Mesendoderm (in vitro differentiated cells): ENCODE data around the gene BFSP2.

Source experiments
- DNase-seq: peaks from one replicate; pipeline ENCODE4 v3.0.0; 2013
- H2AK5ac ChIP-seq: 2 replicates; pipeline ENCODE4 v1.6.1; 2013; ENCODE audit warnings: low read length, inconsistent platforms
- H2BK120ac ChIP-seq: 2 replicates; pipeline ENCODE4 v1.6.1; 2013; ENCODE audit warnings: low read depth, mild to moderate bottlenecking, low read length, moderate library complexity, mixed read lengths
- H2BK15ac ChIP-seq: replicated peaks from 2 replicates; pipeline ENCODE4 v1.6.1; 2013; ENCODE audit warnings: low read depth, mild to moderate bottlenecking, moderate library complexity
- H2BK5ac ChIP-seq: 2 replicates; pipeline ENCODE4 v1.6.1; 2013; ENCODE audit warnings: low read length, inconsistent platforms
- H3K18ac ChIP-seq: 2 replicates; pipeline ENCODE4 v1.6.1; 2013; ENCODE audit warnings: mild to moderate bottlenecking, low read length, mixed read lengths
- H3K23ac ChIP-seq: one replicate; pipeline ENCODE4 v1.6.1; 2013; ENCODE audit warnings: low read length
- H3K27ac ChIP-seq: 2 replicates; pipeline ENCODE4 v1.5.1; 2013; ENCODE audit warnings: low read depth, mild to moderate bottlenecking, inconsistent platforms, low read length, moderate library complexity
- H3K27me3 ChIP-seq: 2 replicates; pipeline ENCODE4 v1.6.1; 2013; ENCODE audit warnings: low read length, control low read depth, mild to moderate bottlenecking, inconsistent platforms; ENCODE audit not compliant: insufficient read depth, poor library complexity
- H3K36me3 ChIP-seq: 2 replicates; pipeline ENCODE4 v1.6.1; 2013; ENCODE audit warnings: low read length, inconsistent platforms; ENCODE audit not compliant: control insufficient read depth, insufficient read depth
- H3K4ac ChIP-seq: one replicate; pipeline ENCODE4 v1.6.1; 2013; ENCODE audit warnings: low read depth, mild to moderate bottlenecking, low read length, moderate library complexity
- H3K4me1 ChIP-seq: 2 replicates; pipeline ENCODE4 v1.6.1; 2013; ENCODE audit warnings: low read depth, low read length, inconsistent platforms; ENCODE audit not compliant: control insufficient read depth
- H3K4me2 ChIP-seq: 2 replicates; pipeline ENCODE4 v1.6.1; 2013; ENCODE audit warnings: low read length
- H3K4me3 ChIP-seq: 2 replicates; pipeline ENCODE4 v1.5.1; 2013; ENCODE audit warnings: mild to moderate bottlenecking, low read length
- H3K56ac ChIP-seq: one replicate; pipeline ENCODE4 v1.6.1; 2013; ENCODE audit warnings: low read length
- H3K79me1 ChIP-seq: 2 replicates; pipeline ENCODE4 v1.6.1; 2013; ENCODE audit warnings: low read length, inconsistent platforms
- H3K79me2 ChIP-seq: 2 replicates; pipeline ENCODE4 v1.6.1; 2013; ENCODE audit warnings: mild to moderate bottlenecking, low read length; ENCODE audit not compliant: control insufficient read depth, insufficient read depth
- H3K9ac ChIP-seq: 2 replicates; pipeline ENCODE4 v1.6.1; 2013; ENCODE audit warnings: low read length, inconsistent platforms
- H4K5ac ChIP-seq: one replicate; pipeline ENCODE4 v1.6.1; 2013; ENCODE audit warnings: low read length
- H4K8ac ChIP-seq: one replicate; pipeline ENCODE4 v1.6.1; 2013; ENCODE audit warnings: low read depth, mild to moderate bottlenecking, control low read depth, low read length, moderate library complexity
- WGBS: extraction: QIAGEN DNeasy Blood & Tissue Kit; methylation state at CpG from one replicate; pipeline ENCODE4 v1.1.7; 2013; ENCODE audit warnings: low lambda C conversion rate, missing lambda C conversion rate; ENCODE audit not compliant: insufficient coverage; ENCODE audit errors: extremely low coverage; 5-methylcytosine and 5-hydroxymethylcytosine counted together

Gene BFSP2

DNA sequence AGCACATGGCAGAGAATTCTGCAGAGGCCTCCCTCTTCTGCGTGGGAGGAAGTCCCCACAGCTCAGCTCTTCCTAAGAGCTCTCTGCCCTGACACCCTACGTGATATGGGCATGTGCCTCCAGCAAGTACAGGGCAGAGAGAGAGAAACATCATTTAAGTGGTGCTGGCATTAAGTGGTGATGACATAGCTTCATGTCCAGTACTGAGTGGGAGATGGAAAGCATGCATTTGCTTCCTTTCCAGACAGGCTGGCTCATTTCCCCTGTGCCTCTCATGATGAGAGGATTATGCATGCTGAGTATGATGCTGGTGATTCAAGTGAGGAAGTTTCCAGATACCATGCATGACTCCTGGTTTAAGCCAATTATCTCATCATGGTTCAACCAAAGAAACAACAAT lies 26.9 kb downstream of the BFSP2 start:
- Histone ChIP-seq H3K36me3 (no peaks in the 10 kb centered on the region), H4K5ac (no peak overlapping the region), H2AK5ac (no peak overlapping the region), H4K8ac (no peak overlapping the region), H3K27ac (no peak overlapping the region), H3K4me2 (no peak overlapping the region), H3K23ac (no peak overlapping the region), H2BK15ac (no peak overlapping the region), H2BK5ac (no peak overlapping the region), H3K79me2 (no peaks in the 10 kb centered on the region), H3K79me1 (no peaks in the 10 kb centered on the region), H3K4me3 (no peak overlapping the region), H2BK120ac (no peak overlapping the region), H3K27me3 (no peaks in the 10 kb centered on the region), H3K4ac (no peak overlapping the region), H3K56ac (no peak overlapping the region), H3K4me1 (no peaks in the 10 kb centered on the region), H3K9ac (no peak overlapping the region), H3K18ac (no peak overlapping the region)
- no peak for DNase-seq
- no CpG with 5 or more reads among the region's 2 CpGs for WGBS

DNA sequence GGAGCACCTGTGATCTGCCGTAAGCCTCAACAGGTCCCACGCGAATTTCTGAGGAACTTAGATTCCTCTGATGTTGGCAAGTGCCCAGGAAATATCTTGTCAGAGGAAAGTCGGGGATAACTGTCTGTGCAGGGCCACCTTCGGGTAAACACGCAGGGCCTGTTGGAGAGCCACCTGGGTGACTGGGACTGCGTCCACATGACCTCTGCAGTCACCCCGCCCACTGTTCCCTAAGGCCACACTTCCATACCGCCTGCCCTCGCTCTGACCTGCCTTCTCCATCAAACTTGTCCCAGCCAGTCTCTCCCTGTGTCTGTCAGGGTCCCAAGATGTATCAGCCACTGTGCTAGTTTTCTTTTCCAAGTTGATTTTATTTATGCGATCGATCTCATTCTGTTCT lies 28.7 kb downstream of the BFSP2 start:
- Histone ChIP-seq H3K36me3 (no peaks in the 10 kb centered on the region), H4K8ac (no peak overlapping the region), H4K5ac (no peak overlapping the region), H3K4me2 (no peak overlapping the region), H3K79me2 (no peaks in the 10 kb centered on the region), H3K4ac (no peak overlapping the region), H2BK5ac (no peak overlapping the region), H3K56ac (no peak overlapping the region), H3K23ac (no peak overlapping the region), H2BK15ac (no peak overlapping the region), H2AK5ac (no peak overlapping the region), H3K9ac (no peak overlapping the region), H3K18ac (no peak overlapping the region), H3K79me1 (no peaks in the 10 kb centered on the region), H3K4me1 (no peaks in the 10 kb centered on the region), H3K4me3 (no peak overlapping the region), H3K27ac (no peak overlapping the region), H3K27me3 (no peaks in the 10 kb centered on the region), H2BK120ac (no peak overlapping the region)
- DNase-seq = no peak
- WGBS = no CpG with 5 or more reads among the region's 12 CpGs

- no peak overlapping the region for H2BK120ac ChIP-seq
- no peak overlapping the region for H3K4ac ChIP-seq
- H4K8ac ChIP-seq = no peak overlapping the region
- H3K36me3 ChIP-seq = no peaks in the 10 kb centered on the region
- no peak overlapping the region for H3K23ac ChIP-seq
- H3K4me1 ChIP-seq = no peaks in the 10 kb centered on the region
- H2BK15ac ChIP-seq = no peak overlapping the region
- H3K56ac ChIP-seq = no peak overlapping the region
- DNase-seq = no peak
- H2BK5ac ChIP-seq = no peak overlapping the region
- no peaks in the 10 kb centered on the region for H3K79me1 ChIP-seq
- no peak overlapping the region for H3K27ac ChIP-seq
- no peak overlapping the region for H3K9ac ChIP-seq
- H3K4me3 ChIP-seq = no peak overlapping the region
- no peaks in the 10 kb centered on the region for H3K27me3 ChIP-seq
- H4K5ac ChIP-seq = no peak overlapping the region
- H3K4me2 ChIP-seq = no peak overlapping the region
- no peak overlapping the region for H3K18ac ChIP-seq
- no peak overlapping the region for H2AK5ac ChIP-seq
- H3K79me2 ChIP-seq = no peaks in the 10 kb centered on the region
Measured at GRCh38 chr3:133429063-133429462, 29.2 kb downstream of the BFSP2 start.

GRCh38 chr3:133439563-133439962 lies 39.7 kb downstream of the BFSP2 start:
- Histone ChIP-seq H4K8ac (no peak overlapping the region), H3K4me1 (no peaks in the 10 kb centered on the region), H2BK5ac (no peak overlapping the region), H4K5ac (no peak overlapping the region), H3K27ac (no peak overlapping the region), H3K79me2 (no peaks in the 10 kb centered on the region), H3K23ac (no peak overlapping the region), H3K4me2 (no peak overlapping the region), H3K4me3 (no peak overlapping the region), H3K4ac (no peak overlapping the region), H2BK120ac (no peak overlapping the region), H3K9ac (no peak overlapping the region), H3K79me1 (no peaks in the 10 kb centered on the region), H3K56ac (no peak overlapping the region), H2BK15ac (no peak overlapping the region), H3K27me3 (no peaks in the 10 kb centered on the region), H3K36me3 (no peaks in the 10 kb centered on the region), H3K18ac (no peak overlapping the region), H2AK5ac (no peak overlapping the region)
- no CpG with 5 or more reads among the region's 2 CpGs for WGBS
- no peak for DNase-seq

GRCh38 chr3:133440652-133441051 lies 40.8 kb downstream of the BFSP2 start:
- no peak overlapping the region for H4K5ac ChIP-seq
- H3K4me3 ChIP-seq = no peak overlapping the region
- no peak overlapping the region for H3K18ac ChIP-seq
- H3K27me3 ChIP-seq = no peaks in the 10 kb centered on the region
- H3K23ac ChIP-seq = no peak overlapping the region
- H3K4ac ChIP-seq = no peak overlapping the region
- no peak overlapping the region for H3K9ac ChIP-seq
- no peak overlapping the region for H2AK5ac ChIP-seq
- no CpG with 5 or more reads among the region's 2 CpGs for WGBS
- no peaks in the 10 kb centered on the region for H3K36me3 ChIP-seq
- DNase-seq = no peak
- no peaks in the 10 kb centered on the region for H3K4me1 ChIP-seq
- no peak overlapping the region for H2BK15ac ChIP-seq
- no peak overlapping the region for H3K56ac ChIP-seq
- no peaks in the 10 kb centered on the region for H3K79me1 ChIP-seq
- no peaks in the 10 kb centered on the region for H3K79me2 ChIP-seq
- no peak overlapping the region for H2BK120ac ChIP-seq
- no peak overlapping the region for H3K4me2 ChIP-seq
- H2BK5ac ChIP-seq = no peak overlapping the region
- no peak overlapping the region for H4K8ac ChIP-seq
- no peak overlapping the region for H3K27ac ChIP-seq

DNA sequence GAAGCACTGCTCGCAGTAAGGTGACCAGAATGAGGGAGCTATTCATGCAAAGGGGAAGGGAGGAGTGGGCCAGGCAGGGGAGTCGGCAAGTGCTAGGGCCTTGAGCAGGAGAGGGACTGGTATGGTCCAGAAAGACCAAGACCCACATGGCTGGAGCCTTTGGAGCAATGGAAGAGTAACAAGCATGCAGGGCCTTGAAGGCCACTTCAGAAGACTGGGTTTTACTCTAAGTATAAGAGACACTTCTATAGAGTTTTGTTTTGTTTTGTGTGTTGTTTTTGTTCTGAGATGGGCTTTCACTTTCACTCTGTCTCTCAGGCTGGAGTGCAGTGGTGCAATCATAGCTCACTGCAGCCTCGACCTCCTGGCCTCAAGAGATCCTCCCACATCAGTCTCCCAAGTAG lies 42.0 kb downstream of the BFSP2 start:
- no peaks in the 10 kb centered on the region for H3K79me2 ChIP-seq
- no peak overlapping the region for H2AK5ac ChIP-seq
- H3K36me3 ChIP-seq = no peaks in the 10 kb centered on the region
- H3K23ac ChIP-seq = no peak overlapping the region
- H3K4me3 ChIP-seq = no peak overlapping the region
- no peak overlapping the region for H4K8ac ChIP-seq
- H3K27me3 ChIP-seq = no peaks in the 10 kb centered on the region
- DNase-seq = no peak
- H3K79me1 ChIP-seq = no peaks in the 10 kb centered on the region
- H4K5ac ChIP-seq = no peak overlapping the region
- no peak overlapping the region for H3K27ac ChIP-seq
- H3K4me2 ChIP-seq = no peak overlapping the region
- H2BK5ac ChIP-seq = no peak overlapping the region
- no peak overlapping the region for H3K9ac ChIP-seq
- H3K18ac ChIP-seq = no peak overlapping the region
- no CpG with 5 or more reads among the region's 3 CpGs for WGBS
- H3K4ac ChIP-seq = no peak overlapping the region
- H3K4me1 ChIP-seq = no peaks in the 10 kb centered on the region
- H3K56ac ChIP-seq = no peak overlapping the region
- no peak overlapping the region for H2BK120ac ChIP-seq
- H2BK15ac ChIP-seq = no peak overlapping the region
